Sigmoid colon (tissue), 7 donors: ENCODE measurements around the gene INF2. TPM values are rescaled to one million over a fixed set of nuclear protein-coding genes. Genes with fewer than 3 reads are reported as not detected.
A peak's percentile ranks its signal among the peaks of the same experiment; 100 is the strongest.

ENCODE experiments used
- DNase-seq: peaks from one replicate; pipeline ENCODE4 v3.0.0-alpha.2; 2019
- H3K27ac ChIP-seq, 4 donors: fragments of 200-600 bp; sonication (generic); one replicate each; pipeline ENCODE4 v1.5.1; 2016 to 2019; ENCODE audit warnings: mild to moderate bottlenecking in 1 of 4
- H3K27me3 ChIP-seq, 3 donors: fragments of 200-600 bp; sonication (generic); one replicate each; pipeline ENCODE4 v1.5.1; 2019; ENCODE audit warnings: mild to moderate bottlenecking in 1 of 3
- H3K36me3 ChIP-seq, 4 donors: fragments of 200-600 bp; sonication (generic); one replicate each; pipeline ENCODE4 v1.5.1; 2016 to 2019
- H3K4me1 ChIP-seq, 4 donors: fragments of 200-600 bp; sonication (generic); one replicate each; pipeline ENCODE4 v1.5.1; 2017 to 2019
- H3K4me3 ChIP-seq, 4 donors: fragments of 200-600 bp; sonication (generic); one replicate each; pipeline ENCODE4 v1.5.1; 2017 to 2019; ENCODE audit warnings: mild to moderate bottlenecking in 2 of 4, moderate library complexity in 1 of 4
- H3K9me3 ChIP-seq, 4 donors: fragments of 200-600 bp in 3 of 4; sonication (generic) in 3 of 4; one replicate each; pipeline versions ENCODE4 v1.5.1 to v1.6.1; 2013 to 2019
- EP300 ChIP-seq, 4 donors: sonication (generic); formaldehyde crosslinking; IDR thresholded peaks; one replicate each; pipeline ENCODE4 v1.6.1; 2017; ENCODE audit warnings: antibody characterized with exemption in 4 of 4
- POLR2A ChIP-seq, 2 donors: fragments of 450-650 bp; IDR thresholded peaks; one replicate each; pipeline ENCODE4 v1.6.1; 2016; ENCODE audit warnings: antibody characterized with exemption in 2 of 2, mild to moderate bottlenecking in 2 of 2, moderate library complexity in 2 of 2
- POLR2AphosphoS5 ChIP-seq, 4 donors: sonication (generic); formaldehyde crosslinking; IDR thresholded peaks; one replicate each; pipeline ENCODE4 v1.6.1; 2017; ENCODE audit warnings: antibody characterized with exemption in 4 of 4
- WGBS, 2 donors: extraction: QIAGEN DNeasy Blood & Tissue Kit; methylation state at CpG; one replicate each; pipeline ENCODE4 v1.1.7; 2013; 5-methylcytosine and 5-hydroxymethylcytosine counted together
- intact Hi-C: fragments of 100-400 bp; cut with DNase I; formaldehyde crosslinking; loops from one replicate; pipeline ENCODE4 v1.15.1; 2023
- polyA plus RNA-seq, 3 donors: library from polyadenylated mRNA; stranded (reverse); fragments of 200-250 nt; gene quantifications; one replicate each; pipeline ENCODE4 v1.2.3, GENCODE V29; 2013
- total RNA-seq, 4 donors: library from RNA; depleted of rRNA; stranded (reverse); fragments of >200 nt; gene quantifications; one replicate each; pipeline ENCODE4 v1.1.0, GENCODE V29; 2016
- TF ChIP-seq, protein P1 (sequence below), 4 experiments: fragments of 450-650 bp in 3 of 4; fragments of 200-600 bp in 1 of 4; IDR thresholded peaks; one replicate each; pipeline ENCODE4 v1.5.1; 2016 to 2019; ENCODE audit warnings: antibody characterized with exemption in 4 of 4, mild to moderate bottlenecking in 3 of 4, moderate library complexity in 2 of 4
- donor health status: healthy with polysubstance abuse.
- donor health status: Bipolar disorder and iron deficiency.
- donor health status: healthy.

The INF2 gene
- total and polyA plus RNA-seq, 7 donors: 26.3 to 169 (median 67.0) TPM

DNA sequence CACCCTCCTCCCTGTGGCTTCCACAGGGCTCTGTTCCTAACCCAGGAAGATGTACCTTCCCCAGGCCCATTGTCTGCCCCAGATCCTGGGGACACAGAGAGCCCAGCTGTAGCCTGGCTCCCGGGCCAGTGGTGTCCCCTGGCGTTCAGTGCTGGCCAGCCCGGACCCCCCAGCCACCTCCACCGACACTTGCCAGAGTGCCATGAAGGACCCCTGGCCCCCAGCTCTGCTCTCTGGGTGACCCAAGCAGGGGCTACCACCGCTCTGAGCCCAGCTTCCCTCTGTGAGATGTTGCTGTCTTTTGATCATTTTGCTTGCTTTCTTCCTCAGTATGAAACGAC, 6.2 kb downstream of the INF2 start:
- Histone ChIP-seq H3K9me3 (no peaks in the 10 kb centered on the region), H3K4me3 (no peak overlapping the region), H3K27ac (peak overlapping the region; percentile 62 to 90 (median 76)), H3K36me3 (peaks cover 0 to 17% (median 0%) of the 10 kb centered on the region in 4 donors), H3K27me3 (no peaks in the 10 kb centered on the region), H3K4me1 (peaks cover 0 to 100% (median 100%) of the 10 kb centered on the region in 4 donors)
- no peak for DNase-seq
- WGBS, 2 donors: 80 to 88% methylated on average over 6 of the region's 6 CpGs
- TF ChIP-seq EP300 (IDR thresholded peaks at IDR 0.05) (no peak), POLR2AphosphoS5 (IDR thresholded peaks at IDR 0.05) (no peak), POLR2A (IDR thresholded peaks at IDR 0.05) (no peak)
- TF ChIP-seq, protein P1, sequence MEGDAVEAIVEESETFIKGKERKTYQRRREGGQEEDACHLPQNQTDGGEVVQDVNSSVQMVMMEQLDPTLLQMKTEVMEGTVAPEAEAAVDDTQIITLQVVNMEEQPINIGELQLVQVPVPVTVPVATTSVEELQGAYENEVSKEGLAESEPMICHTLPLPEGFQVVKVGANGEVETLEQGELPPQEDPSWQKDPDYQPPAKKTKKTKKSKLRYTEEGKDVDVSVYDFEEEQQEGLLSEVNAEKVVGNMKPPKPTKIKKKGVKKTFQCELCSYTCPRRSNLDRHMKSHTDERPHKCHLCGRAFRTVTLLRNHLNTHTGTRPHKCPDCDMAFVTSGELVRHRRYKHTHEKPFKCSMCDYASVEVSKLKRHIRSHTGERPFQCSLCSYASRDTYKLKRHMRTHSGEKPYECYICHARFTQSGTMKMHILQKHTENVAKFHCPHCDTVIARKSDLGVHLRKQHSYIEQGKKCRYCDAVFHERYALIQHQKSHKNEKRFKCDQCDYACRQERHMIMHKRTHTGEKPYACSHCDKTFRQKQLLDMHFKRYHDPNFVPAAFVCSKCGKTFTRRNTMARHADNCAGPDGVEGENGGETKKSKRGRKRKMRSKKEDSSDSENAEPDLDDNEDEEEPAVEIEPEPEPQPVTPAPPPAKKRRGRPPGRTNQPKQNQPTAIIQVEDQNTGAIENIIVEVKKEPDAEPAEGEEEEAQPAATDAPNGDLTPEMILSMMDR (IDR thresholded peaks at IDR 0.05): no peak
- intact Hi-C loops: no loop called here

DNA sequence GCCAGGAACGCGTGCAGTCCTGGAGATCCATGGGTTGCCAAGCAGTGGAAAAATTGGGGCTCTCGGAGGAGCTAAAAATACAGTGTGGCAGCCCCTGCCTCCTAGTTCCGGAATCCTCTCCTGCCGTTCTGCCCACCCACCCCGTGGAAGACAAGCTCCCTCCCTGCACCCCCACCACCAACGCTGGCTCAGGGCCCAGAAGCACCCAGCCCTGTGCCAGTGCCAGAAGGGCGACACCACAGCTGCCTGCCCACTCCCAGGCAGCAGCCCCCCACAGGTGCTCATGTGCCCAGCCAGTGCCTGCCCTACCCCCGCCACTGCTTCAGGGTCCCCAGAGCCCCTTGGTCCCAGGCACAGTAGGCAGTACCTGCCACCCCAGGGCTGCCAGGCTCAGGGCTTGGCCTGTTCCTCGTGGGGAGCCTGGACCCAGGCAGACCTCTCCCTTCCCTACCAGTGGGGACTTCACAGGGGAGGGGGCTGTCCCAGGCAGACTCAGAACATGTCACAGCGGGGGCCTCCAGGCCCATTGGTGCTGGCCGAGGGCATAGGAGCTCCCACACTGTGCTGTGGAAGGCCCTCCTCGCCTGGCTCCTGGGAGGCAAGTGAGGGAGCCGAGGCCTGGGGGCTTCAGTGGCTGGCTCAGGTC, 7.4 kb downstream of the INF2 start:
- Histone ChIP-seq H3K27me3 (no peaks in the 10 kb centered on the region), H3K9me3 (no peaks in the 10 kb centered on the region), H3K4me1 (peaks cover 0 to 91% (median 89%) of the 10 kb centered on the region in 4 donors), H3K4me3 (no peak overlapping the region), H3K27ac (peak overlapping the region; percentile 67 to 90 (median 76)), H3K36me3 (peaks cover 0 to 23% (median 5%) of the 10 kb centered on the region in 4 donors)
- 79 to 87% methylated on average over 14 of the region's 14 CpGs for WGBS, 2 donors
- no peak for TF ChIP-seq POLR2A (IDR thresholded peaks at IDR 0.05)
- TF ChIP-seq, protein P1 (IDR thresholded peaks at IDR 0.05): no peak
- TF ChIP-seq EP300 (IDR thresholded peaks at IDR 0.05): no peak
- no peak for TF ChIP-seq POLR2AphosphoS5 (IDR thresholded peaks at IDR 0.05)
- intact Hi-C loops: no loop called here
- no peak for DNase-seq

DNA sequence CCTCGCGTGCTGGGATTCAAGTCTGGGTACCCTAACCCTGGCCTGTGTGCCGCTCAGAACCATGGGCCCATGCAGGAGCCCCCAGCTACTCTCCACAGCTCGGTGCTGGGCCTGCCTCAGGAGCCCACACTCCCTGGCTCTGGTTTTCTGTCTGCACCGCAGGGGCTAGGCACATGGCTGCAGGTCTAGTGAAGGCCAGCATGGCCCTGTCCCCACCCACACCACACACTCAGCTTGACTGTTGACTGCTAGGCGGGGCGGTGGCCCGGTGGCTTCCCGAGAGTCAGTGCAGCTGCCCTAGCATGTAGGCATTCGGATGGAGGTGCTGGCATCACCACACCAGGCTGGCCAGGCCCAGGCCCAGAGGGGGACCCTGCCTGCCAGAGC, 7.9 kb downstream of the INF2 start:
- Histone ChIP-seq H3K27me3 (no peaks in the 10 kb centered on the region), H3K9me3 (no peaks in the 10 kb centered on the region), H3K27ac (peak overlapping the region; percentile 67 to 90 (median 76)), H3K4me3 (no peak overlapping the region), H3K4me1 (peaks cover 0 to 86% (median 84%) of the 10 kb centered on the region in 4 donors), H3K36me3 (peaks cover 0 to 23% (median 9%) of the 10 kb centered on the region in 4 donors)
- intact Hi-C loops: no loop called here
- WGBS, 2 donors: 66 to 82% methylated on average over 10 of the region's 10 CpGs
- DNase-seq: no peak
- TF ChIP-seq POLR2A (IDR thresholded peaks at IDR 0.05): no peak
- no peak for TF ChIP-seq EP300 (IDR thresholded peaks at IDR 0.05)
- TF ChIP-seq, protein P1 (IDR thresholded peaks at IDR 0.05): no peak
- TF ChIP-seq POLR2AphosphoS5 (IDR thresholded peaks at IDR 0.05): no peak

DNA sequence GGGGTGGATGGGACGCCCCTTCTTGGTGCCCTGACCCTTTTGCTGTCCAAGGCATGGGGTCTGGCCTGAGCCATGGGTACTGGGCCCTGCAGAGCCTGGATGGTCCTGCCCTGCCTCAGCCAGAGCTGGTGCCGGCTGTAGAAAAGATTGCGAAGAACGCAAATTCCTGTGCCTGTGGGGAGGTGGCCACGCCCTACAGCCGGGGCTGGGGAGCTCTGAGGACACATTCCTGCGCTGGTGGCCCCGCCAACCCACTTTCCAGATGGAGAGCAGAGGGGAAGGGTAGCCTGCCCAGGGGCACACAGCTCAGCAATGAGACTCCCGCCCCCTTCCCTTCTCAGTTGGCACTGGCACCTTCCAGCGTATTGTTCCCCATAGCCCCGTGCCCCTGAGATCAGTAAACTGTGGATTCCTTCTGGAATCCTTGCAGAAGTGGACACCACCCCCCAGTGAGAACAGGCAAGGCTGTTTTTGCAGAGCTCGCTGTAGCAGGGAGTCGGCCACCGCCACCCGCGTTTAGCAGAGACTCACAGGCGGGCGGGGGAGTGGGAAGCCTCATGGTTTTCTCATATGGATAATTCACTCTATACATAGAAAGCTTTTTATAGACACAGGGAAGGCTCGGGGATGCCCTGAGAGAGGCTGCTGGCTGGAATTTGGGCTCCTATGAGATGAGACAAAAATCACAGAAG, 8.6 kb downstream of the INF2 start:
- H3K4me3 ChIP-seq: peak overlapping the region in 2 of 4 donors; percentile 6 to 19
- 70 to 75% methylated on average over 19 of the region's 19 CpGs for WGBS, 2 donors

DNA sequence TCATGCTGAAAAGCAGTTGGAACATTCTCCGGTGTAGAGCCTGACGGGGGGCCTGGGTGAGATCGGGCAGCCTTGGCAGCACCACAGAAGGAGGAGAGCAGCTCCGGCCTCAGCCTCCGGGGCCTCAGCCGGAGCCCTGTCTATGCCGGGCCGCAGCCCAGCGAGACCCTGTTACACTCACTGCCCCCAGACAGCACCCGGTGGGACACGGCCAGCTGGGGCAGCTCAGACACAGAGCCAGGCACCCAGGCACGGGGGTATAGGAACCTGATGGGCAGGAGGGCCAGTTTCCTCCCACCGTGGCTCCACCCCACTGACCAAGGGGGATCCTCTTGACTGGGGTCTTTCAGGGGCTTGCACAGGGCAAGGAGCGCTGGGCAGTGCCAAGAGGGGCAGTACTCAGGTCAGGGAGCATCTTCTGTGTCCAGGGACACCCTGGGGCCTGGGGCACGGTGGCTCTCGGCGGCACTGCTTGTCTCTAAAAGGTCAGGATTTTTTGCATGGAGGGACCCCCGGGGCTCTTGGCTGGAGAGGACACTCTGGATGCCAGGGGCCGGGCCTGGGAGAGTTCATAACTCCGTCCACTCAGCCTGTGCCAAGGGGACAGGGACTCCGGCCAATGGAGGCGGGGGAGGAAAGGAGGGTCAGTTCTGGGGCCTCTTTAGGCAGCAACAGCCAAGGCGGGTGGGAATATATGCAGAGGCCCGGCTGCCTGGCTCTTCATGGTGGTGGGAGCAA, 9.4 kb downstream of the INF2 start:
- Histone ChIP-seq H3K4me1 (peaks cover 0 to 70% (median 69%) of the 10 kb centered on the region in 4 donors), H3K27me3 (no peaks in the 10 kb centered on the region), H3K36me3 (peaks cover 7 to 32% (median 21%) of the 10 kb centered on the region in 4 donors), H3K9me3 (no peaks in the 10 kb centered on the region), H3K4me3 (peak overlapping the region in 3 of 4 donors; percentile 6 to 20 (median 19)), H3K27ac (peak overlapping the region; percentile 67 to 90 (median 76))
- 81 to 91% methylated on average over 24 of the region's 24 CpGs for WGBS, 2 donors
- no peak for TF ChIP-seq POLR2AphosphoS5 (IDR thresholded peaks at IDR 0.05)
- no peak for TF ChIP-seq EP300 (IDR thresholded peaks at IDR 0.05)
- no peak for TF ChIP-seq POLR2A (IDR thresholded peaks at IDR 0.05)
- TF ChIP-seq, protein P1 (IDR thresholded peaks at IDR 0.05): no peak
- intact Hi-C loops: no loop called here
- no peak for DNase-seq

More for the DNA sequence above, 8.6 kb downstream of the INF2 start:
- peaks cover 0 to 78% (median 77%) of the 10 kb centered on the region in 4 donors for H3K4me1 ChIP-seq
- peak overlapping the region; percentile 67 to 90 (median 76) for H3K27ac ChIP-seq
- TF ChIP-seq POLR2AphosphoS5 (IDR thresholded peaks at IDR 0.05) (peak in 1 of 4 donors; percentile 14), POLR2A (IDR thresholded peaks at IDR 0.05) (no peak)
- H3K36me3 ChIP-seq: peaks cover 1 to 24% (median 13%) of the 10 kb centered on the region in 4 donors
- no peak for DNase-seq
- no peaks in the 10 kb centered on the region for H3K27me3 ChIP-seq
- intact Hi-C loops: no loop called here
- H3K9me3 ChIP-seq: no peaks in the 10 kb centered on the region
